Sciatic nerve (tissue), 2 donors: ENCODE measurements around the gene TET2. TPM values are rescaled to one million over a fixed set of nuclear protein-coding genes. Genes with fewer than 3 reads are reported as not detected.

ENCODE experiments used
- ATAC-seq: fragments of 200-7000 bp; cut with Tn5 transposase; one replicate; pipeline ENCODE4 v1.9.1; 2020; ENCODE audit warnings: mild to moderate bottlenecking, moderate library complexity
- DNase-seq: peaks from one replicate; pipeline ENCODE4 v3.0.0-alpha.2; 2020; ENCODE audit warnings: low spot score
- intact Hi-C: fragments of 100-400 bp; cut with DNase I; formaldehyde crosslinking; loops from one replicate; pipeline ENCODE4 v1.14.2; 2022
- total RNA-seq: library from RNA; stranded (reverse); fragmentation: NEBNext Ultra II Directional; extraction: Animal tissue kit (Norgen Biotek cat#: 25700); gene quantifications from one replicate; pipeline ENCODE4 v1.2.1, GENCODE V29; 2021
- donor health status: DM: no; HTN: no; CAD: no.
- donor health status: DM: no; HTN: no; CAD: no.

The TET2 gene
- total RNA-seq = 42.0 TPM

DNA sequence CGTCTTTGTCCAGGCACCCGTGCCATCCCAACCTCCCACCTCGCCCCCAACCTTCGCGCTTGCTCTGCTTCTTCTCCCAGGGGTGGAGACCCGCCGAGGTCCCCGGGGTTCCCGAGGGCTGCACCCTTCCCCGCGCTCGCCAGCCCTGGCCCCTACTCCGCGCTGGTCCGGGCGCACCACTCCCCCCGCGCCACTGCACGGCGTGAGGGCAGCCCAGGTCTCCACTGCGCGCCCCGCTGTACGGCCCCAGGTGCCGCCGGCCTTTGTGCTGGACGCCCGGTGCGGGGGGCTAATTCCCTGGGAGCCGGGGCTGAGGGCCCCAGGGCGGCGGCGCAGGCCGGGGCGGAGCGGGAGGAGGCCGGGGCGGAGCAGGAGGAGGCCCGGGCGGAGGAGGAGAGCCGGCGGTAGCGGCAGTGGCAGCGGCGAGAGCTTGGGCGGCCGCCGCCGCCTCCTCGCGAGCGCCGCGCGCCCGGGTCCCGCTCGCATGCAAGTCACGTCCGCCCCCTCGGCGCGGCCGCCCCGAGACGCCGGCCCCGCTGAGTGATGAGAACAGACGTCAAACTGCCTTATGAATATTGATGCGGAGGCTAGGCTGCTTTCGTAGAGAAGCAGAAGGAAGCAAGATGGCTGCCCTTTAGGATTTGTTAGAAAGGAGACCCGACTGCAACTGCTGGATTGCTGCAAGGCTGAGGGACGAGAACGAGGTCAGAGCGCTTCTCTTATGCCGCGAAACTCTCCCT, at the start of gene TET2:
TET2 (plus strand) TSS at position 601 of the 740 bp plus-strand sequence. CDS start 87,067 bp downstream, outside the sequence.
- DNase-seq (peak; percentile 86), ATAC-seq (peak; percentile 85)
- intact Hi-C loops = no loop called here

DNA sequence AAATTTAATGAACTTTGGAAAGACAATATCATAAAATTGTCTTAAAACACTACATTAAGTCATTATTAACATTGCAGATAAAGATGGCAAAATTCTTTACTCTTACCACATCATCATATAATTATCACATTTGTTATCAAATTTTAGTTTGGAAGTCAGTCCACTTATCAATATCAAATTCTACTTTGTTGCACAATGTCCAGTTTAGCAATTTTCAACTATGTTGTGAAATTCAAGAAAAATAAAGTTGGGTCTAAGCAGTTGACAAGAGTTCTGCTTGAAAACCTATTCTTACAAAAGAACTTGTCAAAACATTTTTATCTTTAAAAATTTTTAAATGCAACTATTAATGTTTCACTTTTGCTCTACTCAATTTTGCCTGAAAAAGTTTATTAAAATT, 44.7 kb upstream of the TET2 start:
- no peak for DNase-seq
- peak; percentile 44 for ATAC-seq
- intact Hi-C loops = no loop called here

GRCh38 chr4:105106426-105106825, 40.2 kb upstream of the TET2 start:
- DNase-seq (no peak), ATAC-seq (peak; percentile 90)
- intact Hi-C loops = no loop called here

GRCh38 chr4:105107095-105107856, 39.4 kb upstream of the TET2 start:
- ATAC-seq (peak; percentile 58), DNase-seq (no peak)
- intact Hi-C loops = no loop called here

- ATAC-seq = no peak
- DNase-seq = no peak
- intact Hi-C loops = no loop called here
Observed at GRCh38 chr4:105108971-105109370, 37.7 kb upstream of the TET2 start.

DNA sequence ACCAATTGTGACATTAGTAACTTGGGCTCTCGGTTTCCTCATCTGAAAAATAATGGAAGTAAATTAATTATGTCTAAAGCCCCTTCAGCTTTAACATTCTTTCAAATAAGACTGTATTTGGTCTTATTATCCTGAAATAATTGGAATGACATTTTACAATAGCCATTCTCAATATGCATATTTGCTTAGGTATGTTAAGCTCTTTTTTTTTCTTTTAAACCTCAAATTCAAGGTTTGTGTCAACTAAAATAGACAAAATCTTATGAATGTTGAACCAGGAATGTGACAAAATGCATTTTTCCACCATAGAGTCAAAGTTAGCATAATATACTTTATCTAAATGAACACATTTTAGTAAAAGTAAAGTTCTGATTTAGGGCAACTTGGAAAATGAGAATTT, 34.4 kb upstream of the TET2 start:
- ATAC-seq (no peak), DNase-seq (no peak)
- intact Hi-C loops = no loop called here

- no peak for DNase-seq
- intact Hi-C loops = no loop called here
- peak; percentile 58 for ATAC-seq
Observed at GRCh38 chr4:105113800-105114199, 32.9 kb upstream of the TET2 start.

DNA sequence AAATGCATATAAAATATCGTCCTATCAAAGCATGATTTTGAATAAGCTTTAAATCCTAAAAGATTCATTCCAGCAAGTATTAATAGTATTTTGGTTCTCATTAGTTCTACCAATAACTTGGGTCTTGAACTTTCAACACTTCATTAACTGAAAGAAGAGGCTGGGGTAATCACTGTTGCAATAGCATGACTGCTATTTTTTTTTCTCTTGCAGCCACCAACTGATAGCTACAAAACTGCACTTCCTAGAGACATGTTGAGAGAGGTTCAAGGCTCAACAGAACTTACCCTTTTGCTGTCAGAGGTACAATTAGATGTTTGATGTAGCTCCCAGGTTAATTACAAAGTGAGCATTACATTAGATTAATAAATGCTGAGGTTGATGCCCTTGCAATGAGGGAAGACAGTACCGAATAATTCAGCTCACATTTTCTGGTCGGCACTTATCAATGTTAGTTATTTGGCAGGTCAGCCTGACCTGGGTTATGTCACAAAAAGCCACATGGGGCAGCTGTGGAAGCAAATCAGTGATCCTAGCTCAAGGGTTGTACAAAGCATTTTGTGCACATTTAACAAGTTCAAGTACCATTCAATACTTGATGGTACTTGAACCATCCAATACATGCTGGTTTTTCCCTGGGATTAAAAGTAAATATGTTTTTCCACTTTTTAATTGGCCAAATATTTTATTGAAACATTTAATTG, 29.9 kb upstream of the TET2 start:
- ATAC-seq (no peak), DNase-seq (no peak)
- intact Hi-C loops = no loop called here

- intact Hi-C loops = no loop called here
- ATAC-seq = no peak
- DNase-seq = no peak
Observed at GRCh38 chr4:105119356-105119755, 27.3 kb upstream of the TET2 start.

DNA sequence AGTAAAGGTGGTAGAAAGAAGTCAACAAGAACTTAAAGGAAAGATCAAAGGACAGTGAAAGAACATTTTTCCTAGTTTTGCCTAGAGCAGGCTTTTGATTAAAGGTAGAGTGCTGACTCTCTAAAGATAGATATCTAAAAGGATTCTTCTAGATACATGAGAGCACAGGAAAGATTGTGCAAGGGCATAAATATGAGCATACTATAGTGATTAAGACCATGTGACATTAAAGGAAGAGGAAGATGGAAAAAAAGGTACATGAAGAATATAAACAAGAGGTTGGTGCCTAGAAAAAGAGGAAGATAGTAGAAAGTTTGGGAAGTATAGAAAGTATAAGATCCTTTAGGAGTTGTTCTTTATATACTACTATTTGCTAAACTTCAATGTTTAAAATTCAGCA, 26.1 kb upstream of the TET2 start:
- intact Hi-C loops = no loop called here
- no peak for DNase-seq
- no peak for ATAC-seq

DNA sequence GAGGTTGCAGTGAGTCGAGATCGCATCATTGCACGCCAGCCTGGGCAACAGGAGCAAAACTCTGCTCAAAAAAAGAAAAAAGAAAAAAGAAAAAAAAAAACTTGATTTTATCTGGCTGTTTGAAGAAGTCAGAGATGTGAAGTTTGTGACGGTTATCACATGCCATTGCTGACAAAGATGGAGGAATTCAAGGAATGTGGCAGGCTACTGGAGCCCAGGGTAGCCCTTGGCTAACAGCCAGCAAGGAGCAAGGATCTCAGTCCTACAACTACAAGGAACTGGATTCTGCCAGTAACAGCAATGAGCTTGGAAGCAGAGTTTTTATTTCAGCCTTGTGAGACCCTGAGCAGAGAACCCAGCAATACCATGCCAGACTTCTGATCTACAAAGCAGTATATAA, 24.3 kb upstream of the TET2 start:
- DNase-seq = no peak
- intact Hi-C loops = no loop called here
- ATAC-seq = no peak

GRCh38 chr4:105126311-105127169, 20.1 kb upstream of the TET2 start:
- ATAC-seq = peak; percentile 28

GRCh38 chr4:105127170-105127445, 19.6 kb upstream of the TET2 start:
- DNase-seq = no peak
- ATAC-seq = no peak
- intact Hi-C loops = no loop called here

More at GRCh38 chr4:105126311-105127169, 20.1 kb upstream of the TET2 start:
- intact Hi-C loops = no loop called here
- no peak for DNase-seq

GRCh38 chr4:105128208-105128607, 18.5 kb upstream of the TET2 start:
- DNase-seq (no peak), ATAC-seq (no peak)
- intact Hi-C loops = no loop called here

GRCh38 chr4:105129286-105130040, 17.2 kb upstream of the TET2 start:
- DNase-seq = no peak

GRCh38 chr4:105130945-105131344, 15.7 kb upstream of the TET2 start:
- no peak for DNase-seq
- intact Hi-C loops = no loop called here
- ATAC-seq = no peak

More at GRCh38 chr4:105129286-105130040, 17.2 kb upstream of the TET2 start:
- no peak for ATAC-seq
- intact Hi-C loops = no loop called here

- DNase-seq (no peak), ATAC-seq (no peak)
- intact Hi-C loops = no loop called here
Observed at GRCh38 chr4:105133976-105134375, 12.7 kb upstream of the TET2 start.

GRCh38 chr4:105135785-105136184, 10.9 kb upstream of the TET2 start:
- ATAC-seq = no peak
- DNase-seq = no peak
- intact Hi-C loops = no loop called here
